HCT116 (cell line): Measurements from ENCODE around the gene TAF6L. TPM values are rescaled to one million over a fixed set of nuclear protein-coding genes. Genes with fewer than 3 reads are reported as not detected.

ENCODE experiments used
- ATAC-seq: fragments of 200-7000 bp; cut with Tn5 transposase; 2 replicates; pipeline ENCODE4 v1.9.1; 2020; ENCODE audit warnings: mild to moderate bottlenecking, moderate library complexity
- BruUV-seq: library from RNA; stranded (reverse); fragments of 400-500 nt; replicated peaks from 2 replicates; lab custom pipeline; 2021; lab: Mats Ljungman, UMichigan
- CTCF ChIA-PET: fragments of 300-600 bp; sonication (Branson Sonifier 250); formaldehyde crosslinking; loops from one replicate; lab custom pipeline; 2021; ENCODE audit warnings: antibody characterized with exemption; lab: Charles Lee
- POLR2A ChIA-PET: fragments of 300-600, 350-600 bp; sonication (Branson Sonifier 250); formaldehyde crosslinking; loops from one replicate; lab custom pipeline; 2021; ENCODE audit warnings: antibody characterized with exemption; lab: Charles Lee
- RAD21 ChIA-PET, 2 experiments: fragments of 300-600 bp; sonication (Branson Sonifier 250); formaldehyde crosslinking; loops; one replicate each; lab custom pipeline; 2023; ENCODE audit warnings: low total read pairs in 2 of 2; ENCODE audit not compliant: uncharacterized antibody in 2 of 2, unreplicated experiment in 2 of 2, low non-redundant PET in 1 of 2; lab: Charles Lee
- DNase-seq: peaks from one replicate; pipeline ENCODE4 v3.0.0-alpha.2; 2010; ENCODE audit warnings: low read depth, low spot score
- H2AFZ ChIP-seq: fragments of 200-600 bp; shearing (Covaris generic), sonication (generic); 2 replicates; pipeline ENCODE4 v1.6.1; 2017; ENCODE audit warnings: low read depth, mixed run types, mixed read lengths, antibody characterized with exemption, low read length; ENCODE audit not compliant: poor library complexity, severe bottlenecking
- H3K27ac ChIP-seq: 2 replicates; pipeline ENCODE4 v1.5.1; 2012; ENCODE audit warnings: low read depth, low read length
- H3K27me3 ChIP-seq: fragments of 200-600 bp; sonication (generic); 2 replicates; pipeline ENCODE4 v1.6.1; 2016; ENCODE audit warnings: mixed run types, low read length, mixed read lengths; ENCODE audit not compliant: insufficient read depth
- H3K36me3 ChIP-seq, 2 experiments: fragments of 200-500 bp in 1 of 2; fragments of 200-600 bp in 1 of 2; sonication (Bioruptor generic) in 1 of 2; sonication (generic) in 1 of 2; 2 replicates each; pipeline versions ENCODE4 v1.5.1 to v1.6.1; 2014 to 2016; ENCODE audit warnings: low read length in 2 of 2, inconsistent platforms in 1 of 2, mixed read lengths in 1 of 2, mixed run types in 1 of 2; ENCODE audit not compliant: insufficient read depth in 2 of 2, control insufficient read depth in 1 of 2
- H3K4me1 ChIP-seq, 2 experiments: fragments of 200-600 bp in 1 of 2; sonication (generic) in 1 of 2; 2 replicates each; pipeline versions ENCODE4 v1.5.1 to v1.6.1; 2012 to 2017; ENCODE audit warnings: low read length in 2 of 2, inconsistent platforms in 1 of 2, mild to moderate bottlenecking in 1 of 2, mixed read lengths in 1 of 2, mixed run types in 1 of 2, moderate library complexity in 1 of 2; ENCODE audit not compliant: insufficient read depth in 2 of 2, control insufficient read depth in 1 of 2
- H3K4me2 ChIP-seq: fragments of 200-600 bp; sonication (generic); 2 replicates; pipeline ENCODE4 v1.6.1; 2017; ENCODE audit warnings: mixed run types, low read length, mixed read lengths
- H3K4me3 ChIP-seq, 2 experiments: fragments of 200-600 bp in 1 of 2; sonication (generic) in 1 of 2; replicated peaks in 1 of 2; 2 replicates each; pipeline ENCODE4 v1.5.1; 2011 to 2016; ENCODE audit warnings: low read length in 2 of 2, control low read depth in 1 of 2, low read depth in 1 of 2, mild to moderate bottlenecking in 1 of 2, mixed read lengths in 1 of 2, mixed run types in 1 of 2
- H3K79me2 ChIP-seq: fragments of 200-600 bp; sonication (generic); 2 replicates; pipeline ENCODE4 v1.6.1; 2017; ENCODE audit warnings: mild to moderate bottlenecking, mixed run types, low read length, moderate library complexity, mixed read lengths; ENCODE audit not compliant: insufficient read depth
- H3K9ac ChIP-seq: fragments of 200-600 bp; sonication (generic); 2 replicates; pipeline ENCODE4 v1.6.1; 2016; ENCODE audit warnings: low read length, mixed read lengths
- H3K9me2 ChIP-seq: fragments of 200-600 bp; sonication (generic), shearing (Covaris generic); 2 replicates; pipeline ENCODE4 v1.6.1; 2017; ENCODE audit warnings: mixed run types, mild to moderate bottlenecking, moderate library complexity; ENCODE audit not compliant: insufficient read depth
- H3K9me3 ChIP-seq, 2 experiments: fragments of 200-500 bp in 1 of 2; fragments of 200-600 bp in 1 of 2; sonication (Bioruptor generic) in 1 of 2; sonication (generic) in 1 of 2; 2 replicates each; pipeline ENCODE4 v1.6.1; 2014 to 2017; ENCODE audit warnings: low read length in 2 of 2, mixed read lengths in 2 of 2, inconsistent platforms in 1 of 2, low read depth in 1 of 2, mild to moderate bottlenecking in 1 of 2, mixed run types in 1 of 2, moderate library complexity in 1 of 2; ENCODE audit not compliant: control insufficient read depth in 1 of 2, insufficient read depth in 1 of 2
- H4K20me1 ChIP-seq: fragments of 200-600 bp; sonication (generic), shearing (Covaris generic); 2 replicates; pipeline ENCODE4 v1.6.1; 2017; ENCODE audit warnings: mixed run types, mild to moderate bottlenecking, moderate library complexity; ENCODE audit not compliant: insufficient read depth
- CBX3 ChIP-seq: IDR thresholded peaks from 2 replicates; pipeline ENCODE4 v1.6.1; 2012; ENCODE audit warnings: low read depth
- FOSL1 ChIP-seq: IDR thresholded peaks from 2 replicates; pipeline ENCODE4 v1.6.1; 2012; ENCODE audit warnings: low read depth
- POLR2A ChIP-seq: IDR thresholded peaks from 2 replicates; pipeline ENCODE4 v1.7.0; 2011; ENCODE audit warnings: borderline replicate concordance; ENCODE audit not compliant: insufficient read depth, insufficient read length; ENCODE audit errors: extremely low read depth
- RAD21 ChIP-seq: IDR thresholded peaks from 2 replicates; pipeline ENCODE4 v1.6.1; 2012; ENCODE audit warnings: low read depth, mild to moderate bottlenecking
- SIN3A ChIP-seq: IDR thresholded peaks from 2 replicates; pipeline ENCODE4 v1.6.1; 2012; ENCODE audit warnings: low read depth
- SP1 ChIP-seq: IDR thresholded peaks from 2 replicates; pipeline ENCODE4 v1.6.1; 2012; ENCODE audit warnings: low read depth
- TCF7L2 ChIP-seq: IDR thresholded peaks from 2 replicates; pipeline ENCODE4 v1.7.0; 2011; ENCODE audit warnings: borderline replicate concordance, inconsistent platforms; ENCODE audit not compliant: insufficient read depth, insufficient read length; ENCODE audit errors: extremely low read depth
- YY1 ChIP-seq: IDR thresholded peaks from 2 replicates; pipeline ENCODE4 v1.6.1; 2011; ENCODE audit warnings: low read length, low read depth, moderate library complexity, mild to moderate bottlenecking; ENCODE audit not compliant: insufficient replicate concordance; ENCODE audit errors: extremely low read depth
- ZFX ChIP-seq: fragments of 450-650 bp; IDR thresholded peaks from 2 replicates; pipeline ENCODE4 v1.6.1; 2017
- ZNF274 ChIP-seq: fragments of 200-500 bp; sonication (Bioruptor generic); IDR thresholded peaks from 2 replicates; pipeline ENCODE4 v1.6.1; 2014; ENCODE audit warnings: mild to moderate bottlenecking, low read depth, low read length, inconsistent platforms
- intact Hi-C: fragments of 100-400 bp; cut with micrococcal nuclease; formaldehyde crosslinking; loops from 2 replicates; pipeline ENCODE4 v1.10.0; 2022
- total RNA-seq: library from RNA; stranded (reverse); gene quantifications from one replicate; pipeline ENCODE4 v1.2.1, GENCODE V29; 2021; ENCODE audit not compliant: unreplicated experiment
- TF ChIP-seq, protein P1 (sequence below), 3 experiments: fragments of 200-600 bp in 1 of 3; sonication (generic) in 1 of 3; IDR thresholded peaks in 2 of 3; conservative IDR thresholded peaks in 1 of 3; 2 replicates each; pipeline ENCODE4 v1.5.1; 2012 to 2017; ENCODE audit warnings: low read depth in 2 of 3, low read length in 2 of 3, antibody characterized with exemption in 1 of 3, borderline replicate concordance in 1 of 3, control low read depth in 1 of 3, mild to moderate bottlenecking in 1 of 3, mixed read lengths in 1 of 3, mixed run types in 1 of 3, moderate library complexity in 1 of 3; ENCODE audit not compliant: insufficient read depth in 1 of 3
- TF ChIP-seq, protein P2 (sequence below): IDR thresholded peaks from 2 replicates; pipeline ENCODE4 v1.6.1; 2012
- TF ChIP-seq, protein P3 (sequence below): IDR thresholded peaks from 2 replicates; pipeline ENCODE4 v1.6.1; 2011; ENCODE audit warnings: mild to moderate bottlenecking, low read length, moderate library complexity; ENCODE audit not compliant: insufficient replicate concordance; ENCODE audit errors: extremely low read depth

TAF6L gene
- total RNA-seq, 1 experiment from 2014 or later, result 24.2 TPM

DNA sequence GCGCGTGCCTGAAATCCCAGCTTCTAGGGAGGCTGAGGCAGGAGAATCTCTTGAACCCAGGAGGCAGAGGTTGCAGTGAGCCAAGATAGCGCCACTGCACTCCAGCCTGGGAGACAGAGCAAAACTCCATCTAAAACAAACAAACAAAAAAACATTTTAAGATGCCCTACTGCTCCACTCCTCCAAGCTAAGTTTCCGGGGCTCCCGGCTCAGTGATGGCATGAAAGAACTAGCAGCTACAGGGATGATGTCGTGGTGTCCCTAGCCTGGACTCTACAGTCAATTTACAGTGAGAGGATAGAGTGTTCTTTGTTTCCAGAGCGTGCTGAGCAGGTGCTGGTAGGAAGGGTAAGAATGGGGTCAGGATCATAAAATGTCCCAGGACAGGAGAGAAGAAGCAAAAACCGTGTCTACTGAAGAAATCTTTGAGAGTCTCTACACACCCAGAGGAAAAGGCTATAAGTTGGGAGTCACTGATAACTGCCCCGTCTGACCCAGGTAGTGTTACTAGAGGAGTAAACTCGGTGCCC lies 16.0 kb upstream of the TAF6L start:
- intact Hi-C loops, result no loop called here
- H3K9ac ChIP-seq, result peak overlapping the region; percentile 78; the same call in 1 of the 2 replicates
- RAD21 ChIA-PET, result interaction anchor here in 1 of 2 experiments (0.5 kb wide), 1 partner anchor 107 kb away, joined by 4 read pairs; no protein-coding TSS in a partner anchor

More for the DNA sequence above, 16.0 kb upstream of the TAF6L start:
- no peak for ATAC-seq
- Histone ChIP-seq H3K79me2 (no peaks in the 10 kb centered on the region; the same call in 1 of the 2 replicates), H3K27ac (no peak overlapping the region), H3K4me1 (peaks cover 4 to 18% of the 10 kb centered on the region in 2 experiments; a peak in 3 of 4 replicates), H2AFZ (no peak overlapping the region), H4K20me1 (no peaks in the 10 kb centered on the region), H3K27me3 (no peaks in the 10 kb centered on the region), H3K36me3 (no peaks in the 10 kb centered on the region), H3K9me2 (no peaks in the 10 kb centered on the region), H3K4me3 (peak overlapping the region in 1 of 2 experiments; percentile 70; a peak in 2 of 4 replicates), H3K4me2 (peak overlapping the region; percentile 90), H3K9me3 (no peaks in the 10 kb centered on the region)
- TF ChIP-seq ZFX (no peak), SIN3A (no peak), POLR2A (no peak), FOSL1 (no peak), YY1 (no peak), CBX3 (no peak), SP1 (no peak), RAD21 (no peak), TCF7L2 (no peak), ZNF274 (no peak)
- TF ChIP-seq, protein P1, sequence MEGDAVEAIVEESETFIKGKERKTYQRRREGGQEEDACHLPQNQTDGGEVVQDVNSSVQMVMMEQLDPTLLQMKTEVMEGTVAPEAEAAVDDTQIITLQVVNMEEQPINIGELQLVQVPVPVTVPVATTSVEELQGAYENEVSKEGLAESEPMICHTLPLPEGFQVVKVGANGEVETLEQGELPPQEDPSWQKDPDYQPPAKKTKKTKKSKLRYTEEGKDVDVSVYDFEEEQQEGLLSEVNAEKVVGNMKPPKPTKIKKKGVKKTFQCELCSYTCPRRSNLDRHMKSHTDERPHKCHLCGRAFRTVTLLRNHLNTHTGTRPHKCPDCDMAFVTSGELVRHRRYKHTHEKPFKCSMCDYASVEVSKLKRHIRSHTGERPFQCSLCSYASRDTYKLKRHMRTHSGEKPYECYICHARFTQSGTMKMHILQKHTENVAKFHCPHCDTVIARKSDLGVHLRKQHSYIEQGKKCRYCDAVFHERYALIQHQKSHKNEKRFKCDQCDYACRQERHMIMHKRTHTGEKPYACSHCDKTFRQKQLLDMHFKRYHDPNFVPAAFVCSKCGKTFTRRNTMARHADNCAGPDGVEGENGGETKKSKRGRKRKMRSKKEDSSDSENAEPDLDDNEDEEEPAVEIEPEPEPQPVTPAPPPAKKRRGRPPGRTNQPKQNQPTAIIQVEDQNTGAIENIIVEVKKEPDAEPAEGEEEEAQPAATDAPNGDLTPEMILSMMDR (IDR thresholded peaks at IDR 0.05 in 2 of 3, conservative IDR thresholded peaks at IDR 0.05 in 1 of 3; ENCODE audit: borderline replicate concordance in 1 of 3, insufficient read depth in 1 of 3, low read depth in 2 of 3, low read length in 2 of 3), result no peak
- TF ChIP-seq, protein P2, sequence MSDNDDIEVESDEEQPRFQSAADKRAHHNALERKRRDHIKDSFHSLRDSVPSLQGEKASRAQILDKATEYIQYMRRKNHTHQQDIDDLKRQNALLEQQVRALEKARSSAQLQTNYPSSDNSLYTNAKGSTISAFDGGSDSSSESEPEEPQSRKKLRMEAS, result no peak
- TF ChIP-seq, protein P3, sequence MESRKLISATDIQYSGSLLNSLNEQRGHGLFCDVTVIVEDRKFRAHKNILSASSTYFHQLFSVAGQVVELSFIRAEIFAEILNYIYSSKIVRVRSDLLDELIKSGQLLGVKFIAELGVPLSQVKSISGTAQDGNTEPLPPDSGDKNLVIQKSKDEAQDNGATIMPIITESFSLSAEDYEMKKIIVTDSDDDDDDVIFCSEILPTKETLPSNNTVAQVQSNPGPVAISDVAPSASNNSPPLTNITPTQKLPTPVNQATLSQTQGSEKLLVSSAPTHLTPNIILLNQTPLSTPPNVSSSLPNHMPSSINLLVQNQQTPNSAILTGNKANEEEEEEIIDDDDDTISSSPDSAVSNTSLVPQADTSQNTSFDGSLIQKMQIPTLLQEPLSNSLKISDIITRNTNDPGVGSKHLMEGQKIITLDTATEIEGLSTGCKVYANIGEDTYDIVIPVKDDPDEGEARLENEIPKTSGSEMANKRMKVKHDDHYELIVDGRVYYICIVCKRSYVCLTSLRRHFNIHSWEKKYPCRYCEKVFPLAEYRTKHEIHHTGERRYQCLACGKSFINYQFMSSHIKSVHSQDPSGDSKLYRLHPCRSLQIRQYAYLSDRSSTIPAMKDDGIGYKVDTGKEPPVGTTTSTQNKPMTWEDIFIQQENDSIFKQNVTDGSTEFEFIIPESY, result no peak
- BruUV-seq, result no TSS peak
- ChIA-PET CTCF (interaction anchor here (1.8 to 1.9 kb wide), 2 partner anchors 14 to 74 kb away, joined by 6 to 21 read pairs; no protein-coding TSS in a partner anchor), POLR2A (interaction anchor here (1.8 to 3.4 kb wide), 5 partner anchors 14 to 101 kb away, joined by 8 to 50 read pairs (median 12); partner anchors contain the start of genes HNRNPUL2, TMEM179B and TTC9C)
- DNase-seq, result no peak
